GM10248 (cell line): ENCODE results near the gene COL11A1.

Experiments
- CTCF ChIA-PET: fragments of 300-600 bp; sonication (Branson Sonifier 250); formaldehyde crosslinking; extraction: SDS; loops from one replicate; lab custom pipeline; 2021; ENCODE audit warnings: antibody characterized with exemption; lab: Yijun Ruan, JAX
- POLR2A ChIA-PET: fragments of 350-650 bp; sonication (Branson Sonifier 250); formaldehyde crosslinking; extraction: SDS; loops from one replicate; lab custom pipeline; 2020; ENCODE audit warnings: antibody characterized with exemption; lab: Yijun Ruan, JAX
- DNase-seq: peaks from one replicate; pipeline ENCODE4 v3.0.0; 2012; ENCODE audit errors: extremely low spot score
- CTCF ChIP-seq: IDR thresholded peaks from 2 replicates; pipeline ENCODE4 v1.5.1; 2012; ENCODE audit warnings: mild to moderate bottlenecking, low read depth; ENCODE audit errors: extremely low read depth, missing control alignments, control extremely low read depth

The COL11A1 gene

DNA sequence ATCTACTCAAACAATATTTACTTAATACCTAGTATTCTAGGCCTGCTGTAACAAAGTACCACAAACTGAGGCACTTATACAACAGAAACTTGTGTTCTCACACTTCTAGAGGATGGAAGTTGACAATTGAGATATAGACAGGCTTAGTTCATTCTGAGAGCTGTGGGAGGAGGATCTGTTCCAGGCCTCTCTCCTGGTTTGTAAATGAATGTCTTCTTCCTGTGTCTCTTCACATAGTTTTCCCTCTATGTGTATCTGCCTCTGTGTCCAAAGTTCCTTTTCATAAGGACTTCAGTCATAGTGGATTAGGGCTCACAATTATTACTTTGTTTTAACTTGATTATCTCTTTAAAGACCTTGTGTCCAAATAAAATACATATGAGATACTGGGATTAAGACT lies 251.1 kb downstream of the COL11A1 start:
- ChIA-PET POLR2A (no interaction called here), CTCF (no interaction called here)
- TF ChIP-seq CTCF: no peak
- DNase-seq: no peak

DNA sequence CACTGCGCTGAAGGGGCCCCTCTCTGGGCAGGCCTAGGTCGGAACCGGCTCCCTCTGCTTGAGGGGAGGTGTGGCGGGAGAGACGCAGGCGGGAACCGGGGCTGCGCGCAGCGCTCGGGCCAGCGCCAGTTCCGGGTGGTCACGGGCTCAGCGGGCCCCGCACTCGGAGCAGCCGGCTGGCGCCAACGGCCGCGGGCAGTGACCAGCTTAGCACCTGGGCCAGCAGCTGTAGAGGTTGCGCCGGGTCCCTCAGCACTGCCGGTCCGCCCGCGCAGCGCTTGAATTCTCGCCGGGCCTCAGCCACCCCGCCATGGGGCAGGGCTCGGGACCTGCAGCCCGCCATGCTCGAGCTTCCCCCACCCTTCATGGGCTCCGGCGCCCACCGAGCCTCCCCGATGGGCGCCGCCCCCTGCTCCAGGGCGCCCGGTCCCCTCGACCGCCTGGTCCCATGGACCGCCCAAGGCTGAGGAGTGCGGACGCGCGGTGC lies 254.6 kb downstream of the COL11A1 start:
- CTCF ChIA-PET: no interaction called here
- no peak for TF ChIP-seq CTCF
- POLR2A ChIA-PET: no interaction called here
- DNase-seq: no peak

DNA sequence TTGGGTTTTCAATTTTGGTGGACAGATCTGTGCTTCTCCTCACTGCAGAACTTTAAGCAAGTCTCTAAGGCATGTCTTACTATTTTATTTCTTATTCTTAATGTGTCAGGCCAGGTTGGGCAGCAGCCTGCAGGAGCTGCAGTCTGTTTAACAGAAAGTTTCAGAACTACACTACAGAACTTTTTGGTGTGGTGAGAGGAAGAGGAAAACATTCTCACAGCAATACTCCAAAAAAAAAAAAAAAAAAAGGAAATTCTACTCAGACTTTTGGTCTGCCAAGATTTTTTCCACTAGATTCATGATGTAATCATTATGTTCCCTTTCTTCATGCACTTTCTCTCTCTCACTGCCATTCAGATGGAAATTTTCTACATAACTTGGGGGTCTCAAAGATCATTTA lies 255.2 kb downstream of the COL11A1 start:
- ChIA-PET POLR2A (no interaction called here), CTCF (interaction anchor here (1.1 kb wide), 1 partner anchor 11 kb away, joined by 4 read pairs; no protein-coding TSS in a partner anchor)
- no peak for TF ChIP-seq CTCF
- DNase-seq: no peak

- CTCF ChIA-PET: interaction anchor here (1.1 kb wide), 1 partner anchor 10 kb away, joined by 4 read pairs; no protein-coding TSS in a partner anchor
- TF ChIP-seq CTCF: no peak
- POLR2A ChIA-PET: no interaction called here
- no peak for DNase-seq
Measured at GRCh38 chr1:102852613-102853012, 255.7 kb downstream of the COL11A1 start.

- TF ChIP-seq CTCF: no peak
- POLR2A ChIA-PET: no interaction called here
- CTCF ChIA-PET: no interaction called here
- DNase-seq: no peak
Measured at GRCh38 chr1:102851616-102852015, 256.7 kb downstream of the COL11A1 start.

GRCh38 chr1:102842606-102843005 lies 265.7 kb downstream of the COL11A1 start:
- DNase-seq: no peak
- no peak for TF ChIP-seq CTCF
- ChIA-PET CTCF (interaction anchor here (1.1 to 1.3 kb wide), 2 partner anchors 10 to 31 kb away, joined by 3 to 4 read pairs; no protein-coding TSS in a partner anchor), POLR2A (no interaction called here)
